ENCODE measurements around the gene ENOX1. TPM values are rescaled to one million over a fixed set of nuclear protein-coding genes. Genes with fewer than 3 reads are reported as not detected.

The ENOX1 gene
- total RNA-seq, 1 donor from 2014 or later, result 3.0 TPM

DNA sequence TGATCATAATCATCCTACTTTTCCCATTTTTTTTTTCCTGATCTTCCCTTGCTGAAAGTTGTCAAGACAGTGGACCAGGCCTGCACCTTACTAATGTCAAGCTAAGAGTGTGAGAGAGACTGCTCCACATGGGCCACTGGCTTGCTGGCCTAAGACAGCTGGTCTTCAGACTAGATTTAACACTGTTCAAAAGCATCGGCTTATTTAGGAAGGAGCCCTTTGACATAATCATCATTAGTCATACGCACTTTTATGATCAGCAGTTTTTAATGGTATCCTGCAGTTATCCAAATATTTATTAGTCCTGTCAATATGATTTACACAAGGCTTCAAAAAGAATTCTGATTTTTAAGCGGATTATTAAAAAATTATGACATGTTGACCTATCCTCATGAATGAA, 492.8 kb downstream of the ENOX1 start:
- H3K27me3 Mint-ChIP-seq (ENCODE audit: low read depth), result peaks cover 3% of the 10 kb centered on the region
- H3K27ac Mint-ChIP-seq, result no peak overlapping the region
- DNase-seq (ENCODE audit: low spot score in 2 of 2, unreplicated experiment in 2 of 2), result no peak
- H3K4me1 Mint-ChIP-seq, result peaks cover 16% of the 10 kb centered on the region
- H3K4me3 Mint-ChIP-seq, result no peak overlapping the region
- TF ChIP-seq, protein P1, sequence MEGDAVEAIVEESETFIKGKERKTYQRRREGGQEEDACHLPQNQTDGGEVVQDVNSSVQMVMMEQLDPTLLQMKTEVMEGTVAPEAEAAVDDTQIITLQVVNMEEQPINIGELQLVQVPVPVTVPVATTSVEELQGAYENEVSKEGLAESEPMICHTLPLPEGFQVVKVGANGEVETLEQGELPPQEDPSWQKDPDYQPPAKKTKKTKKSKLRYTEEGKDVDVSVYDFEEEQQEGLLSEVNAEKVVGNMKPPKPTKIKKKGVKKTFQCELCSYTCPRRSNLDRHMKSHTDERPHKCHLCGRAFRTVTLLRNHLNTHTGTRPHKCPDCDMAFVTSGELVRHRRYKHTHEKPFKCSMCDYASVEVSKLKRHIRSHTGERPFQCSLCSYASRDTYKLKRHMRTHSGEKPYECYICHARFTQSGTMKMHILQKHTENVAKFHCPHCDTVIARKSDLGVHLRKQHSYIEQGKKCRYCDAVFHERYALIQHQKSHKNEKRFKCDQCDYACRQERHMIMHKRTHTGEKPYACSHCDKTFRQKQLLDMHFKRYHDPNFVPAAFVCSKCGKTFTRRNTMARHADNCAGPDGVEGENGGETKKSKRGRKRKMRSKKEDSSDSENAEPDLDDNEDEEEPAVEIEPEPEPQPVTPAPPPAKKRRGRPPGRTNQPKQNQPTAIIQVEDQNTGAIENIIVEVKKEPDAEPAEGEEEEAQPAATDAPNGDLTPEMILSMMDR (IDR thresholded peaks at IDR 0.05; ENCODE audit: unreplicated experiment), result no peak
- no peaks in the 10 kb centered on the region for H3K36me3 Mint-ChIP-seq
- H3K9me3 Mint-ChIP-seq, result no peaks in the 10 kb centered on the region

DNA sequence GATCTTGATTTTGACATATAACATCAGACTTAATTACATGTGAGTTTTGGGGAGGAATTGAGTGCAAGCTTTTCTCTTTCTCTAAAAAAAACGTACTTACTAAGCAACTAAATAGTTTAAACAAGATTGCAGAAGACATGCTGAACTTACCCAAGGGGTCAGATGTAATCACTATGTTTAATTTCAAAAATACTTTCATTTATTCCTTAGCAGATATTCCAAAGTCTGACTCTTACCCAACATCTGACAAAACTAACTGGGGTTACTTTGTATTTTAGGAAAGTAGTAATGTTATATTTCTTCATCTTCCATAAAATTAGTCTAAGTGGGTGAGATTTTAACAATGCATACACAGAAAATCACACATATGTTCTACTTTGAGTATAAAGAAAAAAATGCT, 493.2 kb downstream of the ENOX1 start:
- peaks cover 3% of the 10 kb centered on the region for H3K27me3 Mint-ChIP-seq (ENCODE audit: low read depth)
- H3K4me1 Mint-ChIP-seq, result peaks cover 12% of the 10 kb centered on the region
- DNase-seq (ENCODE audit: low spot score in 2 of 2, unreplicated experiment in 2 of 2), result no peak
- no peak overlapping the region for H3K4me3 Mint-ChIP-seq
- no peak overlapping the region for H3K27ac Mint-ChIP-seq
- TF ChIP-seq, protein P1 (IDR thresholded peaks at IDR 0.05; ENCODE audit: unreplicated experiment), result no peak
- no peaks in the 10 kb centered on the region for H3K9me3 Mint-ChIP-seq
- no peaks in the 10 kb centered on the region for H3K36me3 Mint-ChIP-seq

DNA sequence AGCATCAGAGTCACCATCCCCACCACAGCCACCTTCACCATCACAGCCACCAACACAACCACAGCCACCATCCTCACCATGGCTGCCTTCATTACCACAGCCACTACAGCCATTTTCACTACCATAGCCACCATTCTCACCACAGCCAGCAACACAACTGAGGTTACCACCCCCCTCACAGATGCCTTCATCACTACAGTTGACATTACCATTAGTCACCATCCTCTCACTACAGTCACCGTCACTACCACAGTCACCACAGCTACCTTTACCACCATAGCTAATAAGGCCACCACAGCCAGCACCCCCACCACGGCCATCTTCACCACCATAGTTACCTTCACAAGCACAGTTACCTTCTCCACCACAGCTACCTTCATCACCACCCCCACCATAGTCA, 493.8 kb downstream of the ENOX1 start:
- TF ChIP-seq, protein P1 (IDR thresholded peaks at IDR 0.05; ENCODE audit: unreplicated experiment), result no peak
- Mint-ChIP-seq H3K27ac (no peak overlapping the region), H3K4me3 (no peak overlapping the region), H3K36me3 (no peaks in the 10 kb centered on the region), H3K9me3 (no peaks in the 10 kb centered on the region), H3K27me3 (ENCODE audit: low read depth) (peaks cover 3% of the 10 kb centered on the region), H3K4me1 (peaks cover 6% of the 10 kb centered on the region)
- no peak for DNase-seq (ENCODE audit: low spot score in 2 of 2, unreplicated experiment in 2 of 2)

DNA sequence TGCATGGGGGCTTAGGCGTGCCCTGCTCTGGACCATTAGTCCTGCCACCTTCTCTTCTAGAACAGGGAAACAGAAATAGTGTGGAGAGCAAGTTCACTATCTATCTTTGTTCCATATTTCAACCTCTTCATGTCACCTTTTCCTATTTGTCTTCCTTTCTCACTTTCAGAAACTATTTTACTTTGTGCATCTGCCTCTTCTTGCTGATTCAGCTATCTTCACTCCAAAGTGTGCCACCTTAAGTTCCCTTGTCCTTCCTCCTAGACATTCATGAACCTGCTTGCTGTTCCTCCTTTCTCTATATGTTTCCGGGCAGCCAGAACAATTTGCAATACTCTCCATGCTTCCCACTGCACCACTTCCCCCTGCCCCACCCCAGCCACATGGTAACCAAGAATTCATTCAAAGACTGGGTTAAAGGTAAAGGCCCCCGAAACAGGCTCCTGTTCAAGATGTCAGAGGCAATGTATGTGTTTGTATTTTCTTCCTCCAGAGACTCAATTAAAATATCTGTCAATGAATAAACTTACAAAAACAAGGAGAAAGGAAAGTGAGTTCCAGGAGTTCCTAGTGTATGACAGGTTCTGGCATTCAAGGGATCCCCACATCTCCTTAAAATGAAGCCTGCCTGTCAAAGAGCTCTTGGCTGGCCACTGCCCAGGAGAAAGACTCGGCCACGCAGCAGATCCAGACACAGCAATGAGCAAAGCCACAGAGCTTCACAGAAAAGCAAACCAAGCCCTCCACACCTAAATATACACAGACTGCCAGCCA, 495.3 kb downstream of the ENOX1 start:
- no peaks in the 10 kb centered on the region for H3K4me1 Mint-ChIP-seq
- H3K9me3 Mint-ChIP-seq, result no peaks in the 10 kb centered on the region
- no peak for DNase-seq (ENCODE audit: low spot score in 2 of 2, unreplicated experiment in 2 of 2)
- H3K27ac Mint-ChIP-seq, result no peak overlapping the region
- H3K27me3 Mint-ChIP-seq (ENCODE audit: low read depth), result peaks cover 3% of the 10 kb centered on the region
- TF ChIP-seq, protein P1 (IDR thresholded peaks at IDR 0.05; ENCODE audit: unreplicated experiment), result no peak
- H3K36me3 Mint-ChIP-seq, result no peaks in the 10 kb centered on the region
- H3K4me3 Mint-ChIP-seq, result no peak overlapping the region

DNA sequence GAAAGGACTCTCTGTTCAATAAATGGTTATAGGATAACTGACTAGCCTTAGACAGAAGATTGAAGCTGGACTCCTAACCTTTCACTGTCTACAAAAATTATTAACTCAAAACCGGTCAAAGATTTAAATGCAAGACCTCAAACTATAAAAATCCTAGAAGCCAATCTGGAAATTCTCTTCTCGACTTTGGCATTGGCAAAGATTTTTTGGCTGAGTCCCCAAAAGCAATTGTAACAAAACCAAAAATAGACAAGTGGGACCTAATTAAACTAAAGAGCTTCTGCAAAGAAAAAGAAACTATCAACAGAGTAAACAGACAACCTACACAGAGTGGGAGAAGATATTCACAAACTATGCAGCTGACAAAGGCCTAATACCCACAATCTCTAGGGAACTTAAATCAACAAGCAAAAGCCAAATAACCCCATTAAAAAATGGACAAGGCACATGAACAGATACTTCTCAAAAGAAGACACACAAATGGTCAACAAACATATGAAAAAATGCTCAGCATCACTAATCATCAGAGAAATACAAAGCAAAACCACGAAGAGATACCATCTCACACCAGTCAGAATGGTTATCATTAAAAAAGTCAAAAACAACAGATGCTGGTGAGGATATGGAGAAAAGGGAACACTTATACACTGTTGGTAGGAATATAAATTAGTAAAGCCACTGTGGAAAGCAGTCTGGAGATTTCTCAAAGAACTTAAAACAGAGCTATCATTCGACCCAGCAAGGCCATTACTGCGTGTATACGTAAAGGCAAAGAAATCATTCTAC, 497.1 kb downstream of the ENOX1 start:
- Mint-ChIP-seq H3K4me3 (no peak overlapping the region), H3K27me3 (ENCODE audit: low read depth) (no peaks in the 10 kb centered on the region), H3K9me3 (no peaks in the 10 kb centered on the region), H3K27ac (no peak overlapping the region), H3K4me1 (peaks cover 9% of the 10 kb centered on the region), H3K36me3 (no peaks in the 10 kb centered on the region)
- TF ChIP-seq, protein P1 (IDR thresholded peaks at IDR 0.05; ENCODE audit: unreplicated experiment), result no peak
- DNase-seq (ENCODE audit: low spot score in 2 of 2, unreplicated experiment in 2 of 2), result no peak

All from mesothelial cell of epicardium (in vitro differentiated cells).